BLaER1 treated with 17β-estradiol and CSF1 and Interleukin-3, amounts not matched to agents 10 nM and 100 nM (cell line): ENCODE results near the gene SEC14L5.

ENCODE experiments used
- H3K27ac ChIP-seq, 11 experiments: shearing (Covaris generic); formaldehyde crosslinking; 2 replicates each; pipeline ENCODE4 v1.8.1; 2022
- H3K27me3 ChIP-seq, 11 experiments: shearing (Covaris generic); formaldehyde crosslinking; 2 replicates each; pipeline ENCODE4 v1.8.1; 2022
- H3K36me3 ChIP-seq, 11 experiments: shearing (Covaris generic); formaldehyde crosslinking; 2 replicates each; pipeline ENCODE4 v1.8.1; 2022
- H3K4me1 ChIP-seq, 10 experiments: shearing (Covaris generic); formaldehyde crosslinking; 2 replicates each; pipeline ENCODE4 v1.8.1; 2022
- H3K4me2 ChIP-seq, 11 experiments: shearing (Covaris generic); formaldehyde crosslinking; 2 replicates each; pipeline ENCODE4 v1.8.1; 2022
- H3K4me3 ChIP-seq, 10 experiments: shearing (Covaris generic); formaldehyde crosslinking; 2 replicates each; pipeline ENCODE4 v1.8.1; 2022
- H3K9ac ChIP-seq, 11 experiments: shearing (Covaris generic); formaldehyde crosslinking; 2 replicates each; pipeline ENCODE4 v1.8.1; 2022
- H3K9me3 ChIP-seq, 11 experiments: shearing (Covaris generic); formaldehyde crosslinking; replicated peaks in 1 of 11; 2 replicates each; pipeline ENCODE4 v1.8.1; 2022
- H4K20me1 ChIP-seq, 11 experiments: shearing (Covaris generic); formaldehyde crosslinking; 2 replicates each; pipeline ENCODE4 v1.8.1; 2022
- Cebpa-rat ChIP-seq, 11 experiments: shearing (Covaris generic); IDR thresholded peaks; 2 replicates each; pipeline ENCODE4 v1.8.1; 2022

Gene SEC14L5

GRCh38 chr16:5027086-5027485 is 69.0 kb downstream of the SEC14L5 start:
- Histone ChIP-seq H3K4me3 (no peak overlapping the region), H4K20me1 (peaks cover 0 to 74% (median 7%) of the 10 kb centered on the region in 11 experiments; a peak in 10 of 22 replicates), H3K27me3 (no peaks in the 10 kb centered on the region), H3K36me3 (peaks cover 0 to 73% (median 31%) of the 10 kb centered on the region in 11 experiments; a peak in 15 of 22 replicates), H3K9me3 (no peaks in the 10 kb centered on the region), H3K4me2 (no peak overlapping the region), H3K4me1 (peaks cover 0 to 20% (median 2%) of the 10 kb centered on the region in 10 experiments; a peak in 8 of 20 replicates), H3K27ac (no peak overlapping the region), H3K9ac (no peak overlapping the region; a peak in 1 of 22 replicates)
- TF ChIP-seq Cebpa-rat (IDR thresholded peaks at IDR 0.05), result no peak

- no peak for TF ChIP-seq Cebpa-rat (IDR thresholded peaks at IDR 0.05)
- H3K36me3 ChIP-seq, result peaks cover 0 to 73% (median 31%) of the 10 kb centered on the region in 11 experiments; a peak in 15 of 22 replicates
- H3K9me3 ChIP-seq, result no peaks in the 10 kb centered on the region
- peaks cover 0 to 74% (median 7%) of the 10 kb centered on the region in 11 experiments; a peak in 10 of 22 replicates for H4K20me1 ChIP-seq
- H3K4me2 ChIP-seq, result no peak overlapping the region
- peaks cover 4 to 26% (median 8%) of the 10 kb centered on the region in 10 experiments for H3K4me1 ChIP-seq
- no peak overlapping the region for H3K9ac ChIP-seq
- no peak overlapping the region for H3K27ac ChIP-seq
- H3K27me3 ChIP-seq, result no peaks in the 10 kb centered on the region
- H3K4me3 ChIP-seq, result no peak overlapping the region
Measured at GRCh38 chr16:5027575-5028235, 69.6 kb downstream of the SEC14L5 start.

GRCh38 chr16:5028950-5029475 is 70.9 kb downstream of the SEC14L5 start:
- H3K4me3 ChIP-seq, result no peak overlapping the region
- peaks cover 0 to 63% (median 7%) of the 10 kb centered on the region in 11 experiments; a peak in 10 of 22 replicates for H4K20me1 ChIP-seq
- no peaks in the 10 kb centered on the region for H3K9me3 ChIP-seq
- no peak overlapping the region for H3K4me2 ChIP-seq
- no peak for TF ChIP-seq Cebpa-rat (IDR thresholded peaks at IDR 0.05)
- H3K27me3 ChIP-seq, result no peaks in the 10 kb centered on the region
- H3K4me1 ChIP-seq, result peaks cover 10 to 30% (median 14%) of the 10 kb centered on the region in 10 experiments
- H3K36me3 ChIP-seq, result peaks cover 0 to 73% (median 31%) of the 10 kb centered on the region in 11 experiments; a peak in 15 of 22 replicates
- no peak overlapping the region for H3K9ac ChIP-seq
- no peak overlapping the region for H3K27ac ChIP-seq

- no peak overlapping the region for H3K4me3 ChIP-seq
- peaks cover 0 to 60% (median 31%) of the 10 kb centered on the region in 11 experiments; a peak in 14 of 22 replicates for H3K36me3 ChIP-seq
- H3K4me2 ChIP-seq, result peak overlapping the region in 3 of 11 experiments; percentile 2 to 91 (median 91); a peak in 3 of 22 replicates
- no peak overlapping the region for H3K27ac ChIP-seq
- no peak for TF ChIP-seq Cebpa-rat (IDR thresholded peaks at IDR 0.05)
- H3K27me3 ChIP-seq, result no peaks in the 10 kb centered on the region
- peaks cover 18 to 40% (median 22%) of the 10 kb centered on the region in 10 experiments for H3K4me1 ChIP-seq
- peaks cover 0 to 49% (median 1%) of the 10 kb centered on the region in 11 experiments; a peak in 9 of 22 replicates for H4K20me1 ChIP-seq
- H3K9ac ChIP-seq, result peak overlapping the region in 1 of 11 experiments; percentile 35; a peak in 1 of 22 replicates
- H3K9me3 ChIP-seq, result no peaks in the 10 kb centered on the region
Measured at GRCh38 chr16:5030251-5030870, 72.2 kb downstream of the SEC14L5 start.

GRCh38 chr16:5031601-5032000 is 73.5 kb downstream of the SEC14L5 start:
- H3K9me3 ChIP-seq, result no peaks in the 10 kb centered on the region
- peak overlapping the region in 2 of 11 experiments; percentile 40 to 94; a peak in 3 of 22 replicates for H3K9ac ChIP-seq
- H3K27ac ChIP-seq, result no peak overlapping the region
- H3K27me3 ChIP-seq, result no peaks in the 10 kb centered on the region
- TF ChIP-seq Cebpa-rat (IDR thresholded peaks at IDR 0.05), result no peak
- H3K36me3 ChIP-seq, result peaks cover 0 to 50% (median 31%) of the 10 kb centered on the region in 11 experiments; a peak in 14 of 22 replicates
- H3K4me3 ChIP-seq, result 0 out of 20 replicates have a peak overlapping the region, but pooled peaks of 1 of the 10 experiments have one; percentile 73
- H4K20me1 ChIP-seq, result peaks cover 0 to 46% (median 0%) of the 10 kb centered on the region in 11 experiments; a peak in 7 of 22 replicates
- H3K4me1 ChIP-seq, result peaks cover 18 to 45% (median 22%) of the 10 kb centered on the region in 10 experiments
- peak overlapping the region in 3 of 11 experiments; percentile 91; a peak in 6 of 22 replicates for H3K4me2 ChIP-seq

- H3K27ac ChIP-seq, result peak overlapping the region; percentile 71 to 95 (median 87); a peak in 18 of 22 replicates
- no peaks in the 10 kb centered on the region for H3K27me3 ChIP-seq
- peaks cover 0 to 35% (median 0%) of the 10 kb centered on the region in 11 experiments; a peak in 7 of 22 replicates for H4K20me1 ChIP-seq
- H3K4me2 ChIP-seq, result peak overlapping the region; percentile 79 to 96 (median 93)
- H3K9me3 ChIP-seq, result no peaks in the 10 kb centered on the region
- H3K9ac ChIP-seq, result peak overlapping the region; percentile 84 to 95 (median 89)
- peaks cover 18 to 47% (median 22%) of the 10 kb centered on the region in 10 experiments for H3K4me1 ChIP-seq
- TF ChIP-seq Cebpa-rat (IDR thresholded peaks at IDR 0.05), result no peak
- peaks cover 0 to 39% (median 27%) of the 10 kb centered on the region in 11 experiments; a peak in 14 of 22 replicates for H3K36me3 ChIP-seq
- H3K4me3 ChIP-seq, result peak overlapping the region; percentile 62 to 97 (median 88)
Measured at GRCh38 chr16:5032748-5033167, 74.6 kb downstream of the SEC14L5 start.

- peaks cover 18 to 47% (median 22%) of the 10 kb centered on the region in 10 experiments for H3K4me1 ChIP-seq
- H3K4me3 ChIP-seq, result peak within 1 kb of the TSS; percentile 62 to 97 (median 88)
- peaks cover 0 to 29% (median 0%) of the 10 kb centered on the region in 11 experiments; a peak in 7 of 22 replicates for H4K20me1 ChIP-seq
- H3K9ac ChIP-seq, result peak within 1 kb of the TSS; percentile 84 to 95 (median 89)
- peak within 1 kb of the TSS; percentile 79 to 96 (median 93) for H3K4me2 ChIP-seq
- H3K9me3 ChIP-seq, result no peaks in the 10 kb centered on the region
- peaks cover 0 to 31% (median 20%) of the 10 kb centered on the region in 11 experiments; a peak in 13 of 22 replicates for H3K36me3 ChIP-seq
- no peaks in the 10 kb centered on the region for H3K27me3 ChIP-seq
- TF ChIP-seq Cebpa-rat (IDR thresholded peaks at IDR 0.05), result no peak
- peak within 1 kb of the TSS; percentile 71 to 95 (median 87) for H3K27ac ChIP-seq
Measured at GRCh38 chr16:5033256-5034166, 75.4 kb downstream of the SEC14L5 start, which contains the start of gene NAGPA. TSS of gene NAGPA (minus strand) at chr16:5033935. CDS start at chr16:5033914, 21 bp downstream.

- Histone ChIP-seq H3K36me3 (peaks cover 0 to 25% (median 13%) of the 10 kb centered on the region in 11 experiments; a peak in 13 of 22 replicates), H3K27ac (peak overlapping the region; percentile 71 to 95 (median 87); a peak in 20 of 22 replicates), H3K4me2 (peak overlapping the region; percentile 79 to 96 (median 93)), H3K4me3 (peak overlapping the region; percentile 62 to 97 (median 88)), H3K4me1 (peaks cover 18 to 47% (median 22%) of the 10 kb centered on the region in 10 experiments), H3K9me3 (no peaks in the 10 kb centered on the region), H3K27me3 (no peaks in the 10 kb centered on the region), H4K20me1 (peaks cover 0 to 23% (median 0%) of the 10 kb centered on the region in 11 experiments; a peak in 7 of 22 replicates), H3K9ac (peak overlapping the region; percentile 84 to 95 (median 89))
- TF ChIP-seq Cebpa-rat (IDR thresholded peaks at IDR 0.05), result no peak
Measured at GRCh38 chr16:5034167-5034523, 76.0 kb downstream of the SEC14L5 start.
